Measurements from ENCODE around the gene WNT6. TPM values are rescaled to one million over a fixed set of nuclear protein-coding genes. Genes with fewer than 3 reads are reported as not detected.

Gene WNT6
- total RNA-seq, 1 experiment from 2014 or later, result not detected

DNA sequence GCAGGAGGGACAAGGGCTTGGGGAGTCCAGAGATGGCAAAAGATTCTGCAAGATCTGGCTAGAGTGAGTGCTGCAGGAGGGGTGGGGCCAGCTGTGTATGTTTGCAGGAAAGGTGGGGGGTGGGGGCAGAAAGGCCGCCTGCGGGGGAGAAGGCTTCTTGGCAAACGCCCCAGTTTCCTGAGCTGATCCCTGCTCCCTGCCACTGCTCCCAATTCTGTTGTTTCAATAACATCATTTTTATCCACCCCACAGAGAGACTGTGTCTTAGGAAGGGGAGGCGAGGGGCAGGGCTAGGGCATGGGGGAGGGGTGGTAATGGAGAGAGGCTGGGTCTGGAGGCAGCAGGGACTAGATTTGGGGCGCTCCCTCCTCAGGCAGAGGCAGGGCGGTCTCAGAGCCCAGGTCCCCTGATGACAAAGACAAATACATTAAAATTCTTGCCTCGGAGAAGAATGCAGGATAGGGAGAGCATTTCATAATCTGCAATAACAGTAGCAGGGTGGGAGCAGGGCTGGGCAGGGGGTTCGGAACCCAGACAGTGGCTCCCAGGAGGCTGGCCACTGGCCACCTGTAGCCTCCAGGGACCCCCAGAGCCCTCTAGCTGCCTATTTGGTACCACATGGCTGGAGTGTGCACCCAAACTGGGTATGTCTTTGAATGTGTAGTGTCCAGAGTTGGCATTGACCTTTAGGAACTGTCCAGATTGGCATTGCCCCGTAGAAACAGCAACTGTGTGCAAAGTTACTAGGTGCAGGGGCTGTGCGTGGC, 2.1 kb upstream of the WNT6 start:
- Histone ChIP-seq H3K4me1 (replicated peaks) (peaks cover 13% of the 10 kb centered on the region), H3K9me3 (replicated peaks) (no peaks in the 10 kb centered on the region), H3K27me3 (replicated peaks) (peaks cover 74% of the 10 kb centered on the region), H3K4me3 (no peak overlapping the region), H3K27ac (no peak overlapping the region), H3K36me3 (no peaks in the 10 kb centered on the region)
- DNase-seq (ENCODE audit: low read depth in 1 of 2, low spot score in 2 of 2), result no peak

DNA sequence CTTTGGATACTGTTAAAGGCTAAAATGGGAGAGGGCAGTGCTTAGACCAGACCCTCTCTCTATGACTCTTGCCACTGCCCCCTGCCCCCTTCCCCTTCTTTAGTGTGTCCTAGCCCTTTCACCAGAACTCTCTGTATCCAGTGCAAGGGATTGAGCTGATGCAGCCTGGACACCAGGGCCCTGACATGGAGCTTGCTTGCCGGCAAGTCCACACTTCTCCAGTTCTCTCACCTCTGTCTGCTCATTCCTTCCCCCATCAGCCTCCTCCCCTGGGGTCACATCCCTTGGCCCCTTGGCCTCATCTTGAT, 1.5 kb upstream of the WNT6 start:
- Histone ChIP-seq H3K4me1 (replicated peaks) (peaks cover 13% of the 10 kb centered on the region), H3K4me3 (no peak overlapping the region), H3K27ac (no peak overlapping the region), H3K9me3 (replicated peaks) (no peaks in the 10 kb centered on the region), H3K36me3 (no peaks in the 10 kb centered on the region), H3K27me3 (replicated peaks) (peaks cover 71% of the 10 kb centered on the region)
- no peak for DNase-seq (ENCODE audit: low read depth in 1 of 2, low spot score in 2 of 2)

DNA sequence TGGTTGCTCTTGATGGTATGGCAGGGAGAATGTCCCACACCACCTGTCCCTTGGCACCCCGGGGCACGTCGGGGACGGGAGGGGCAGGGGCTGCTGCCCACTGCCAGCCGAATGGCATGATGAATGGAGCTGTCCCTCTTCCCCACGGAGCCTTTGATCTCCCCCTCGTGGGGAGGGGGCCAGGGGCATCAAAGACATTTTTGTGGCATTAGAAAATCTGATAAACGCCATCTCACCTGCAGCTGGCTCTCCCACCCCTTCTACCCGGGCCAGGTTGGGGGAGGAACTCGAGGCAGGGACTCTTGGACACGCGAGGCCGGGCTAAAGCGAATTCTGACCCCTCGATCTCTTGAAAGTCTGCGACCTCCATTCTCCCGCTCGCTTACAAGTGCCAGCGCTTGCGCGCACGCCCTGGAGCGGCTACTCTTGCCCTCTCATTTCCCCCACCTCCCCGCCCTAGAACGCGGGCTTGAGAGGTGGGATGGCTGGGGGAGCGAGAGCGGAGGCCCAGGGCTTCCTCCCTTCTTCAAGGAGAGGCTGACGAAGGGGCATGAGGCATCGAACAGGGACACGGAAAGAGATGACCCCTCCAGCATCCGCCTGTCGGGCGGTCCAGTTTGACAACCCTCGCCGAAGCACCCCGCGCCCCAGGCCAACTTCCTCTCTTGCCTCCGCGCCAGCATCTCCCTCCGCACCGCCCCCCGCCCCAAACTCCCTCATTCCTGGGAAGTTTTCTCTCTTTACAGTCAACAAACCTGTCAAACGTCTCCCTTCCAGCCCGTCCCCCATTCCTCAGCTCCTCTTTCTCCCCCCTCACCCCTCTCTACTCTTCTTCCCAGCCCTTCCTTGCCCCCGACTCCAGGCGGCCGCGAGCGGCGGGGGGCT, 692 bp upstream of the WNT6 start:
- Histone ChIP-seq H3K9me3 (replicated peaks) (no peaks in the 10 kb centered on the region), H3K4me3 (no peak overlapping the region), H3K4me1 (replicated peaks) (peaks cover 13% of the 10 kb centered on the region), H3K27me3 (replicated peaks) (peaks cover 70% of the 10 kb centered on the region), H3K36me3 (no peaks in the 10 kb centered on the region), H3K27ac (no peak overlapping the region)
- DNase-seq (ENCODE audit: low read depth in 1 of 2, low spot score in 2 of 2), result no peak

DNA sequence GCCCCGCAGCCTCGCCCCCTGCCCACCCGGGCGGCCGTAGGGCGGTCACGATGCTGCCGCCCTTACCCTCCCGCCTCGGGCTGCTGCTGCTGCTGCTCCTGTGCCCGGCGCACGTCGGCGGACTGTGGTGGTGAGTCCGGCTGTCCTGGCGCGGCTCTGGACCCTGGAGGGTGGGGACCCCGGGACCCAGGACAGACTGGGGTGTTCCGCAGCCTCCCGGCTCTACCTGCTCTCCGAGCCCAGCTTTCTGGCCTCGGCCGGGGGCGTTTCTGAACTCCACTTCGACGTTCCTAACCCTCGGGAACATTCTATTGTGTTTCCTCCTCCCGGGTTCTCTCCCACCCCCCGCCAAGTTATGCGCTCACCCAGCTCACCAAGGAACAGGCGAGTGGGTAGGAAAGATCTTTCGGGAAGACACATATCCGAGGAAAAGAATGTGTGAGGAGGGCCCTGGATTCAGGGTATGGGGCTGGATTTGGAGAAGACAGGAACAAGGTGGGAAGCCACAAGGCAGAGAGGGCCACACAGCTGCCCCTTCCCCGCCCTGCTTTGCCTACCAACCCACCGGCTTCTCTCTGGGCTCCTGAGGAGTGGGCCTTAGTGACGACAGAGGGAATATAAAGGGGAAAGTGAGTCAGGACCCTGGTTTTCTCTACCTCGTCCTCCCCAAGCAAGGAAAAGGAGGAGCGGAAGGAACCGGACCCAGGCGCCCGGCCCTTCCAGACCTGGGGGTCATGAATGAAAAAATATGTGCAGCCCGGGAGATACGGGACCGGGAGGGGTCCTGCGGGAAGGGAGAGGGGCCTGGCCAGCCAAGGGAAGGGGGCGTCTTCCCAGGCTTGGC, 605 bp downstream of the WNT6 start:
- H3K27ac ChIP-seq, result no peak overlapping the region
- peaks cover 13% of the 10 kb centered on the region for H3K4me1 ChIP-seq (replicated peaks)
- H3K9me3 ChIP-seq (replicated peaks), result no peaks in the 10 kb centered on the region

DNA sequence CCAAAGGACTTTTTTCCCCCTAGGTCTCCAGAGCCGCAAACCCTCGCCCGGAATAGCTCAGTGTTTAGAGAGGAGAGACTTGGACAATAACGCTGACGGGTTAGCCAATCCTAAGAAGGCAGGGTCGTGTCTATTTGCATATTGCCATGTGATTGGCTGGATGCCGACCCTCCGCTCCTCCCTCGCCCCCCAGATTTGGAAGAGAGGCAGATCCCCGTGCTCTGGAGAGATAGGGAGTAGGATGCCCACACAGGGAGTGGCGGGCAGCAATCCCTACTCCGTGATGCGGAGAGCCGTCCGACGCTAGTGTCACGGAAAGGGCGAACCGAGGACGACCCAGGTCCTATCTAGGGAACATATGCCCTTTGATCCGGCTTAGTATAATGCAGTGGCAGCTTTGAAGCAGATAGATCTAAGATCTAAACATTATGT, 1.4 kb downstream of the WNT6 start:
- Histone ChIP-seq H3K27ac (no peak overlapping the region), H3K9me3 (replicated peaks) (no peaks in the 10 kb centered on the region), H3K27me3 (replicated peaks) (peaks cover 66% of the 10 kb centered on the region), H3K4me3 (no peak overlapping the region), H3K4me1 (replicated peaks) (peaks cover 13% of the 10 kb centered on the region), H3K36me3 (no peaks in the 10 kb centered on the region)
- peak; percentile 47 to 60 for DNase-seq (ENCODE audit: low read depth in 1 of 2, low spot score in 2 of 2)

More for the DNA sequence above, 605 bp downstream of the WNT6 start:
- Histone ChIP-seq H3K4me3 (0 out of 2 replicates have a peak overlapping the region, but pooled peaks have one; percentile 8), H3K36me3 (no peaks in the 10 kb centered on the region), H3K27me3 (replicated peaks) (peaks cover 73% of the 10 kb centered on the region)
- no peak for DNase-seq (ENCODE audit: low read depth in 1 of 2, low spot score in 2 of 2)

DNA sequence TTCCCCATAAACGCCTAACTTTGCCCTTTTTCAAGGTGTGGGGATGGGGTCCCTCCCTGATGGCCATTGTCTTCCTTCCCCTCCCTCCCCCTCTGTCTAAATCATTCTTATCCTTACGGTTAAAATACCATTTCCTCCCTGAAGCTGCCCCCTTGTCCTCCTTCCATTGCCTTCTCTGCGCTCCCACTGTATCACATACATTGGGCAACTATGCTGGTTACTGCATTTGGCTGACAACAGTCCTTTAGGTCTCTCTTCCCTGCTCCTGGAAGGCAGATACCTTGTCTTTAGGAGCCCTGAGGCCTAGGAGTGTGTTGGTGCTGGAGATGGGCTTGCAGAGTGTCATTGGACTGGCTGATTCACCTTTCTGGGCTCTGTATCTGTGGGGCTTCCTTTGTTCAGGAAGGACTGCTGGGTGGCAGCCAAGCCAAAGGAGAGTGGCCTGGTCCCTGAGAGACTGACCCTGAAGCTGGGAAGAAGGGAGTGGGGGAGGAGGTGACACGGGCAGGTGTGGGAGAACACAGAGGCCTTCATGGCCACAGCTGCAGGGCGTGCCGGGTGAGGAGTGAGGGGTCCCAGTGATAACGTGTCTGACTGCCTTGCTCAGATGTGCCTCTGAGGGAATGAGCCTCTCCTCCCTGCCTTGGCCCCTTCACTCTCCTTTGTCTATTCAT, 2.2 kb downstream of the WNT6 start:
- no peak for DNase-seq (ENCODE audit: low read depth in 1 of 2, low spot score in 2 of 2)

DNA sequence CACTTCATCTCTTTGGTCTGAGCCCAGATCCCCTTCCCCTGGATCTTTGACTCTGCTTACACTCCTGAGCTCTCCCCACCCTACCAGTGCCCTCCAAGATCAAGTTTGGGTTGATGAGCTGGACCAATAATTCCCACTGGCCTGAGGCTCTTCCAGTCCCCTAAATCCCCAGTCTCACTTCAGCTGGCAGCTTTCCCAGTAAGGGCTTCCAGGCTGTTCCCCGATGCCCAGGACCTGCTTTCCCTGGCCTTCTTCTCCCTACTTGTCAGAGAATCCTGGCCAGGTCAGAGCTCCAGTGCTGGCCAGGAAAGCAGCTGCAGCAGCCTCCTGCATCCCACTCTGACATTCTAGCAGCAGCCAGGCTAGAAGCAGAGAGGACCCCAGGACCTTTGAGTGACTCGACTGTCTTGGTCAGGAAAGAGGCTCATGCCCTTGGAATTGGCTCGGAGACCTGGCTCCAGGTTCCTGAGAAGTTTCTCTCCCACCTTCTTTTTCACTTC, 3.5 kb downstream of the WNT6 start:
- peaks cover 62% of the 10 kb centered on the region for H3K27me3 ChIP-seq (replicated peaks)
- H3K27ac ChIP-seq, result no peak overlapping the region
- H3K4me1 ChIP-seq (replicated peaks), result peaks cover 13% of the 10 kb centered on the region
- H3K9me3 ChIP-seq (replicated peaks), result no peaks in the 10 kb centered on the region
- H3K4me3 ChIP-seq, result no peak overlapping the region
- H3K36me3 ChIP-seq, result no peaks in the 10 kb centered on the region
- DNase-seq (ENCODE audit: low read depth in 1 of 2, low spot score in 2 of 2), result no peak

More for the DNA sequence above, 2.2 kb downstream of the WNT6 start:
- Histone ChIP-seq H3K36me3 (no peaks in the 10 kb centered on the region), H3K9me3 (replicated peaks) (no peaks in the 10 kb centered on the region), H3K27ac (no peak overlapping the region), H3K4me1 (replicated peaks) (peaks cover 13% of the 10 kb centered on the region), H3K27me3 (replicated peaks) (peaks cover 60% of the 10 kb centered on the region), H3K4me3 (no peak overlapping the region)

DNA sequence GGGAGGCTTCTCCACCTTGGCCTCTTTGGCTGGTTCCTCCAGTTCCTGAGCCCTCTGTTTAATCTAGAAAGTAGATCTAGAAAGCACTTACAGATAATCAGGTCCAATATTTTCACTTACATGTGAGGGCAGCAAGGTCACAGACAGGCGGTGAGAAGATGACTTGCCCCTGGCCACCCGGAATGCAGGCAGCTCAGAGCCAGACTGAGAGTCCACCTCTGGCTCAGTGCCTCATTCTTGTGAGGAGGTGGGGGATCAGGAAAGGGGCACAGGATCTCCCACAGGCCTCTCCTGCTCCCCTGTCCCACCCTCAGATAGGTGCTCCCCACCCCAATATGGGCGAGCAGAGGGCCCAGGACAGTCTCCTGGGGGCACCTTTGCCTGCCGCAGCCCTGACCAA, 5.8 kb downstream of the WNT6 start:
- H3K4me1 ChIP-seq (replicated peaks), result peaks cover 6% of the 10 kb centered on the region
- no peaks in the 10 kb centered on the region for H3K36me3 ChIP-seq
- H3K27me3 ChIP-seq (replicated peaks), result peaks cover 53% of the 10 kb centered on the region
- H3K4me3 ChIP-seq, result no peak overlapping the region
- DNase-seq (ENCODE audit: low read depth in 1 of 2, low spot score in 2 of 2), result no peak
- no peaks in the 10 kb centered on the region; the same call in 1 of the 2 replicates for H3K9me3 ChIP-seq (replicated peaks)
- no peak overlapping the region for H3K27ac ChIP-seq

DNA sequence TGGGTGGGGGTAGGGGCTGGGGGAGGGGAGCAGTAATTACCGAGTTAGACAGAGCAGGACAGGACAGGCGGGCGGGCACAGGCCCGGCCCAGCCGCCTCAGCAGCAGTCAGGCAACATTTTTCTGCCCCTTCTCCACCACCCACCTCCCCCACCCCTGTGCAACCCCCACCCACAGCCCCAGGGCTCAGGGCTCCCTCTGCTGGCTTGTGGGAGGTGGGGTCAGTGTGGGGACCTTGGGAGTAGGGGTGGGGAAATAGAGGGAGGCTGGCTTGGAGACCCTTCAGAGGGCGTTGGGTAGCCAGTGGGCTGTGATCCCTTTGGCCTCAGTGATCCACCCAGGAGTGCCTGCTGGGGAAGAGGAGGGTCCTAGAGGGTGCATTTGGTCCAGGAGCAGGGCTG, 6.4 kb downstream of the WNT6 start:
- no peak overlapping the region for H3K27ac ChIP-seq
- H3K27me3 ChIP-seq (replicated peaks), result peaks cover 54% of the 10 kb centered on the region
- no peak for DNase-seq (ENCODE audit: low read depth in 1 of 2, low spot score in 2 of 2)
- H3K4me1 ChIP-seq (replicated peaks), result peaks cover 2% of the 10 kb centered on the region
- no peak overlapping the region for H3K4me3 ChIP-seq
- H3K9me3 ChIP-seq (replicated peaks), result no peaks in the 10 kb centered on the region; the same call in 1 of the 2 replicates
- no peaks in the 10 kb centered on the region for H3K36me3 ChIP-seq

DNA sequence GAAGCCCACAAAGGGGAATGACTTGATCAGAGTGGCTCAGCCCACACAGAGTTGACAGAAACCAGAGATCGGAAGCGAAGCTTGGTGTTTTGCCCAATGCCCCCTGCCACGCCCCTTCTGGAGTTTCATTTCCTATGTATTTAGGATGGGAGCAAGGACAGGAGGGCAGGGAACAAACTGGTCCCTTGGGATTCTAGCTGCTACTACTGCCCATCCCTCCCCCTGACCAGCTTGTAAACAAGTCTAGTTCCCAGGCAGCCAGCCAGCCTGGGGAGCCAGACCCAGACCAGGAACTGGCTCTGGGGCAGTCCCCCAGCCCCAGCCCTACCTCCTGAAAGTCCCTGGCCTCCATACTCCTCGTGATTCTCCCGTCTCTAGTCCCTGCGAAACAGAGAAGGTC, 8.3 kb downstream of the WNT6 start:
- DNase-seq (ENCODE audit: low read depth in 1 of 2, low spot score in 2 of 2), result no peak
- Histone ChIP-seq H3K27me3 (replicated peaks) (peaks cover 58% of the 10 kb centered on the region), H3K27ac (no peak overlapping the region), H3K4me1 (replicated peaks) (no peaks in the 10 kb centered on the region; the same call in 1 of the 2 replicates), H3K36me3 (no peaks in the 10 kb centered on the region), H3K9me3 (replicated peaks) (no peaks in the 10 kb centered on the region; the same call in 1 of the 2 replicates), H3K4me3 (no peak overlapping the region)

DNA sequence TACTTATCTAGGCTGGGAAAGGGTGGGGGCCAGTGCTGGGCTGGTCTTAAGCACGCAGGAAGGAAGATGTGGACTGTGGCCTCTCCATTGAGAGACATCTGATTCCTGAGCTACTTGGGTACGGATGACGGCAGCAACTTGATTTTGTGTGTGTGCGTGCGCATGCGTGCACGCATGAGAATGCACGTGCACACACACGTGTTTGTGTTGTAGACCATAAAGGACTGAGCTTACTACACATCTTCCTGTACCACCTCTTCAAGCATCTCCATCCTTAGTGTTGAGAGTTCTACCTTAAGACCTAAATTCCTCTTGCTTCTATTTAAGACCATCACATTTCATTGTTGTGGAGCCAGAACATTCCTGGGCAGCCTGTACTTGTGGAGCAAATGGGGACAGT, 9.5 kb downstream of the WNT6 start:
- Histone ChIP-seq H3K9me3 (replicated peaks) (no peaks in the 10 kb centered on the region; the same call in 1 of the 2 replicates), H3K36me3 (no peaks in the 10 kb centered on the region), H3K27ac (no peak overlapping the region), H3K27me3 (replicated peaks) (peaks cover 62% of the 10 kb centered on the region), H3K4me1 (replicated peaks) (no peaks in the 10 kb centered on the region; the same call in 1 of the 2 replicates), H3K4me3 (no peak overlapping the region)
- no peak for DNase-seq (ENCODE audit: low read depth in 1 of 2, low spot score in 2 of 2)

DNA sequence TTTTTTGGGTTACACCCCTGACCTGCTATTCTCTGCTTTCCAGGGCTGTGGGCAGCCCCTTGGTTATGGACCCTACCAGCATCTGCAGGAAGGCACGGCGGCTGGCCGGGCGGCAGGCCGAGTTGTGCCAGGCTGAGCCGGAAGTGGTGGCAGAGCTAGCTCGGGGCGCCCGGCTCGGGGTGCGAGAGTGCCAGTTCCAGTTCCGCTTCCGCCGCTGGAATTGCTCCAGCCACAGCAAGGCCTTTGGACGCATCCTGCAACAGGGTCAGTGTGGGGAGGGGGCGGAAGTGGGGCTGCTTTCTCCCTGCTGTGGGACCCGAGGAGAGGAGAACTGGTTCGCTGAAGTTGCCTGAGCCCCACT, 11.4 kb downstream of the WNT6 start:
- no peak for DNase-seq (ENCODE audit: low read depth in 1 of 2, low spot score in 2 of 2)
- H3K4me1 ChIP-seq (replicated peaks), result no peaks in the 10 kb centered on the region; the same call in 1 of the 2 replicates
- H3K36me3 ChIP-seq, result no peaks in the 10 kb centered on the region
- no peak overlapping the region for H3K4me3 ChIP-seq
- H3K9me3 ChIP-seq (replicated peaks), result no peaks in the 10 kb centered on the region; the same call in 1 of the 2 replicates
- H3K27me3 ChIP-seq (replicated peaks), result peaks cover 72% of the 10 kb centered on the region
- no peak overlapping the region for H3K27ac ChIP-seq
